Measurements from ENCODE around the gene ATP8B3. TPM values are rescaled to one million over a fixed set of nuclear protein-coding genes. Genes with fewer than 3 reads are reported as not detected.
A peak's percentile ranks its signal among the peaks of the same experiment; 100 is the strongest.

The ATP8B3 gene
- total RNA-seq, 4 donors from 2014 or later: 1.3 to 2.0 (median 1.6) TPM; not detected in 1

GRCh38 chr19:1849886-1850398, 37.9 kb upstream of the ATP8B3 start:
- no peaks in the 10 kb centered on the region for H3K36me3 ChIP-seq
- no peaks in the 10 kb centered on the region for H3K27me3 ChIP-seq
- DNase-seq: no peak
- TF ChIP-seq CTCF (IDR thresholded peaks at IDR 0.05) (no peak), POLR2A (IDR thresholded peaks at IDR 0.05) (no peak)
- intact Hi-C loops (cut with DNase I): no loop called here
- H3K4me3 ChIP-seq (replicated peaks in 1 of 3): no peak overlapping the region
- peaks cover 22 to 38% of the 10 kb centered on the region in 2 donors for H3K4me1 ChIP-seq
- H3K9me3 ChIP-seq: no peaks in the 10 kb centered on the region
- 80 to 92% methylated on average over 10 of the region's 10 CpGs for WGBS, 2 donors
- no peak overlapping the region for H3K27ac ChIP-seq

GRCh38 chr19:1849132-1849474, 37.0 kb upstream of the ATP8B3 start:
- Histone ChIP-seq H3K27ac (peak overlapping the region in 1 of 3 donors; percentile 99), H3K4me1 (peaks cover 24 to 44% of the 10 kb centered on the region in 2 donors), H3K36me3 (no peaks in the 10 kb centered on the region), H3K9me3 (no peaks in the 10 kb centered on the region), H3K4me3 (replicated peaks in 1 of 3) (no peak overlapping the region), H3K27me3 (no peaks in the 10 kb centered on the region)
- WGBS, 2 donors: 48 to 66% methylated on average over 5 of the region's 5 CpGs
- intact Hi-C loops (cut with DNase I): no loop called here
- TF ChIP-seq POLR2A (IDR thresholded peaks at IDR 0.05): no peak
- TF ChIP-seq CTCF (IDR thresholded peaks at IDR 0.05): no peak
- DNase-seq: no peak

- Histone ChIP-seq H3K27me3 (no peaks in the 10 kb centered on the region), H3K4me3 (replicated peaks in 1 of 3) (peak within 1 kb of the TSS; percentile 59 to 100 (median 90)), H3K36me3 (no peaks in the 10 kb centered on the region), H3K27ac (peak within 1 kb of the TSS; percentile 99 to 100 (median 99)), H3K9me3 (no peaks in the 10 kb centered on the region), H3K4me1 (peaks cover 22 to 43% of the 10 kb centered on the region in 2 donors)
- TF ChIP-seq CTCF (IDR thresholded peaks at IDR 0.05): peak; percentile 79 to 94 (median 87)
- peak in 1 of 2 donors; percentile 59 for TF ChIP-seq POLR2A (IDR thresholded peaks at IDR 0.05)
- WGBS, 2 donors: 4 to 9% methylated on average over 11 to 30 of the region's 60 CpGs
- intact Hi-C loops (cut with DNase I): no loop called here
- peak; percentile 96 to 98 for DNase-seq
Observed at GRCh38 chr19:1848399-1849131, 36.5 kb upstream of the ATP8B3 start, which contains the start of gene REXO1. TSS of gene REXO1 (minus strand) at chr19:1848483. CDS start at chr19:1848358, 125 bp downstream.

- no peaks in the 10 kb centered on the region for H3K9me3 ChIP-seq
- H3K36me3 ChIP-seq: no peaks in the 10 kb centered on the region
- 0% methylated on average over 13 to 23 of the region's 72 CpGs for WGBS, 2 donors
- peak overlapping the region; percentile 59 to 100 (median 90) for H3K4me3 ChIP-seq (replicated peaks in 1 of 3)
- H3K27me3 ChIP-seq: no peaks in the 10 kb centered on the region
- TF ChIP-seq CTCF (IDR thresholded peaks at IDR 0.05): no peak
- no peak for TF ChIP-seq POLR2A (IDR thresholded peaks at IDR 0.05)
- peak overlapping the region; percentile 99 to 100 (median 99) for H3K27ac ChIP-seq
- intact Hi-C loops (cut with DNase I): no loop called here
- peaks cover 21 to 38% of the 10 kb centered on the region in 2 donors for H3K4me1 ChIP-seq
- DNase-seq: peak in 1 of 2 donors; percentile 11
Observed at GRCh38 chr19:1847684-1848398, 35.8 kb upstream of the ATP8B3 start.
